Naive thymus-derived CD8-positive, alpha-beta T cell (primary cell): ENCODE data around the gene IRS2. TPM values are rescaled to one million over a fixed set of nuclear protein-coding genes. Genes with fewer than 3 reads are reported as not detected.
"Not testable (repeated sequence)": the region's sequence is repeated elsewhere in the genome, so short reads cannot be mapped to it uniquely, and the experiment has no call there.

Experiments used
- ATAC-seq, 2 donors: fragments of 150-1000 bp; cut with Tn5 transposase in 1 of 2; sonication (Bioruptor Pico), chemical (Tn5 transposase) in 1 of 2; 1 replicate in 1 of 2; 2 replicates in 1 of 2; pipeline ENCODE4 v1.10.0; 2021; ENCODE audit warnings: mild to moderate bottlenecking in 2 of 2, moderate library complexity in 2 of 2
- POLR2A ChIA-PET: fragments of 350-600 bp; sonication (Branson Sonifier 250); formaldehyde crosslinking; loops from one replicate; lab custom pipeline; 2021; ENCODE audit warnings: antibody characterized with exemption; lab: Charles Lee
- DNase-seq, 10 donors: peaks; one replicate each; pipeline versions ENCODE4 v3.0.0 to v3.0.0-alpha.2; 2020 to 2022
- H3K27ac Mint-ChIP-seq, 10 donors: one replicate each; pipeline ENCODE4 v1.8.0; 2020 to 2022; ENCODE audit warnings: mild to moderate bottlenecking in 10 of 10, mixed read lengths in 10 of 10, moderate library complexity in 4 of 10, inconsistent platforms in 1 of 10
- H3K27me3 Mint-ChIP-seq, 5 donors: one replicate each; pipeline ENCODE4 v1.8.0; 2021 to 2022; ENCODE audit warnings: mixed read lengths in 5 of 5
- H3K36me3 Mint-ChIP-seq, 3 donors: one replicate each; pipeline ENCODE4 v1.8.0; 2020 to 2022; ENCODE audit warnings: mixed read lengths in 3 of 3, mild to moderate bottlenecking in 2 of 3, inconsistent platforms in 1 of 3
- H3K4me1 Mint-ChIP-seq, 4 donors: one replicate each; pipeline ENCODE4 v1.8.0; 2021 to 2022; ENCODE audit warnings: mixed read lengths in 4 of 4
- H3K4me3 Mint-ChIP-seq, 10 donors: one replicate each; pipeline ENCODE4 v1.8.0; 2020 to 2022; ENCODE audit warnings: mild to moderate bottlenecking in 10 of 10, mixed read lengths in 10 of 10, moderate library complexity in 6 of 10, inconsistent platforms in 1 of 10
- H3K9me3 Mint-ChIP-seq, 9 donors: one replicate each; pipeline ENCODE4 v1.8.0; 2020 to 2022; ENCODE audit warnings: mixed read lengths in 9 of 9, mild to moderate bottlenecking in 3 of 9, inconsistent platforms in 1 of 9, moderate library complexity in 1 of 9
- polyA plus RNA-seq, 3 donors: library from polyadenylated mRNA; unstranded; fragments of 300-500 nt; fragmentation: Illumina TruSeq; gene quantifications; one replicate each; pipeline ENCODE4 v1.2.3, GENCODE V29; 2021
- total RNA-seq, 8 experiments: library from RNA in 2 of 8; stranded (reverse) in 2 of 8; gene quantifications; one replicate each; pipeline ENCODE4 v1.2.3 and lab custom pipeline; 2021 to 2026

Gene IRS2, protein sequence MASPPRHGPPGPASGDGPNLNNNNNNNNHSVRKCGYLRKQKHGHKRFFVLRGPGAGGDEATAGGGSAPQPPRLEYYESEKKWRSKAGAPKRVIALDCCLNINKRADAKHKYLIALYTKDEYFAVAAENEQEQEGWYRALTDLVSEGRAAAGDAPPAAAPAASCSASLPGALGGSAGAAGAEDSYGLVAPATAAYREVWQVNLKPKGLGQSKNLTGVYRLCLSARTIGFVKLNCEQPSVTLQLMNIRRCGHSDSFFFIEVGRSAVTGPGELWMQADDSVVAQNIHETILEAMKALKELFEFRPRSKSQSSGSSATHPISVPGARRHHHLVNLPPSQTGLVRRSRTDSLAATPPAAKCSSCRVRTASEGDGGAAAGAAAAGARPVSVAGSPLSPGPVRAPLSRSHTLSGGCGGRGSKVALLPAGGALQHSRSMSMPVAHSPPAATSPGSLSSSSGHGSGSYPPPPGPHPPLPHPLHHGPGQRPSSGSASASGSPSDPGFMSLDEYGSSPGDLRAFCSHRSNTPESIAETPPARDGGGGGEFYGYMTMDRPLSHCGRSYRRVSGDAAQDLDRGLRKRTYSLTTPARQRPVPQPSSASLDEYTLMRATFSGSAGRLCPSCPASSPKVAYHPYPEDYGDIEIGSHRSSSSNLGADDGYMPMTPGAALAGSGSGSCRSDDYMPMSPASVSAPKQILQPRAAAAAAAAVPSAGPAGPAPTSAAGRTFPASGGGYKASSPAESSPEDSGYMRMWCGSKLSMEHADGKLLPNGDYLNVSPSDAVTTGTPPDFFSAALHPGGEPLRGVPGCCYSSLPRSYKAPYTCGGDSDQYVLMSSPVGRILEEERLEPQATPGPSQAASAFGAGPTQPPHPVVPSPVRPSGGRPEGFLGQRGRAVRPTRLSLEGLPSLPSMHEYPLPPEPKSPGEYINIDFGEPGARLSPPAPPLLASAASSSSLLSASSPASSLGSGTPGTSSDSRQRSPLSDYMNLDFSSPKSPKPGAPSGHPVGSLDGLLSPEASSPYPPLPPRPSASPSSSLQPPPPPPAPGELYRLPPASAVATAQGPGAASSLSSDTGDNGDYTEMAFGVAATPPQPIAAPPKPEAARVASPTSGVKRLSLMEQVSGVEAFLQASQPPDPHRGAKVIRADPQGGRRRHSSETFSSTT (N-terminal part only)
- total RNA-seq (10 to 100 TPM; 20.7 to 21.5 TPM), polyA plus RNA-seq (1 to 10 TPM; 2.1 to 2.9 (median 2.7) TPM), total RNA-seq (lab: John Stamatoyannopoulos, UW) (15.1 to 365 (median 51.6) reads per million in 6 experiments)

DNA sequence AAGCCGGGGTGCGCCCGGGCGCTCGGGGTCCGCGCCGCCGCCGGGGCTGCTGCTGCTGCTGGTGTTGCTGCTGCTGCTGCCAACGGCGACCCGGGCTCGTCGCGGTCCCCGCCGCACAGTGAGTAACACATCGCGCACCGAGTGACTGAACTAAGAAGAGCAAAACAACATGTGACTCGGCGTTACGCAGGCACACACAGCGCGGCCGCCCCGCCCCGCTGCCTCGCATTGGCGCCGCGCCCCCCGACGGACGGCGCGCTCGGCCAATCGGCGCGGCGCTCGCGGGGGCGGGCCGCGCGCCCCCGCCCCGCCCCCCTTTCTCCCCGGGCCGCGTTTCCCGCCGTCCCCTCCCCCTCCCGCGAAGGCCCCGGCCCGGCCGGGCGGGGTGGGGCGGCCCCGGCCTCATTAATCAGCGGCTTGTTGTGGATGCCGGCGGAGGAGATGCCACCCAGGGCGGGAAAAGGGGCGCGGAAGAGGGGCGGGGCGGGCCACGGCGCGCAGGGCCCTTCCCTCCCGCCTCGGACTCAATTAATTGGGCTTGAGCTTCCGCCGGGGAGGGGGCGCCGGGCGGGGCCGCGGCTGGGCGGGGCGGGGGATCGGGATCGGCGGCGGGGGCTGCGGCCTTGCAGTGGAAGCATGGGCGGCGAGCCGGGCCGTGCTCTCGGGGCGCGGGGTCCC lies at the start of gene IRS2:
TSS of gene IRS2 (minus strand) at position 127 of the 678 bp plus-strand sequence. CDS start 530 bp downstream, outside the sequence.
- peak; percentile 87 to 97 (median 94) for DNase-seq
- Mint-ChIP-seq H3K27ac (peak within 1 kb of the TSS; percentile 53 to 95 (median 88)), H3K9me3 (no peaks in the 10 kb centered on the region), H3K36me3 (peaks cover 0 to 4% (median 1%) of the 10 kb centered on the region in 3 donors), H3K4me3 (peak within 1 kb of the TSS; percentile 77 to 91 (median 82)), H3K27me3 (peaks cover 0 to 2% (median 0%) of the 10 kb centered on the region in 5 donors), H3K4me1 (peaks cover 15 to 30% (median 20%) of the 10 kb centered on the region in 4 donors)
- POLR2A ChIA-PET: no interaction called here
- peak; percentile 81 for ATAC-seq

DNA sequence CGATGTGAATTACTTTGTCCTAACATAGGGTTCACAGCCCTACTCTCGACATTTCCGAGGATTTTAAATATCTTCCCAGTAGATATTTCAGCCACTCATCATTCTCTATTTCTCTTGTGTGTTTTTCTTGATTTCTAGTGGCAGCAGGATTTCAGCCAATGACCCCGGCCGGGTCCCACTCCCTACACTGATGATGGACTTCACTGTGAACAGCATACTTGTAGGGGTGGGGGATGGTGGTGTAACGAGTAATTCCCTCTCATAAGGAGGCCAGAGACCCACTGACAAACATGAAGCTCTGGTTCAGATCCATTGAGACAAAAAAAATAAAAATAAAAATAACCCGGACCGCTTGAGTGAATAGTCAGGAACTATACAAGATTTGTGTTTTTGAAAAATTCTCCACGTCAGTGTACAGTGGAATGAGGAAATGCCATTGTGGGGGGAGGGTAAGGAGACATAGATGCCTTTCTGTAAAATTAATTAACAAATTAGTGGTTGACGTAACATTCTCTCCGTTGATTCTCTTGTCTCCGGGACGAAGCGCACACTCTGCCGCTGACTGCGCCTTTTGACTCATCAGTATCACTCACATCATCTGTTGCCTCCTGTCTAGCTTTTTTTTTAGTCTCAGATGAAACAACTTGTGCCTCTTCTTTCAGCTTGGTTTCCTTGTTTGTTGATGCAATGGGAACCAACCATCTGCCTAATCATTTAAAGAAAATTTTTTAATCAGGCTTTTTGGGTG lies 48.8 kb upstream of the IRS2 start:
- H3K27ac Mint-ChIP-seq: no peak overlapping the region
- POLR2A ChIA-PET: no interaction called here
- peaks cover 0 to 3% (median 2%) of the 10 kb centered on the region in 4 donors for H3K4me1 Mint-ChIP-seq
- no peak overlapping the region for H3K4me3 Mint-ChIP-seq
- no peak for ATAC-seq
- H3K27me3 Mint-ChIP-seq: peaks cover 9 to 68% (median 29%) of the 10 kb centered on the region in 5 donors
- DNase-seq: no peak
- peaks cover 0 to 7% (median 0%) of the 10 kb centered on the region in 9 donors for H3K9me3 Mint-ChIP-seq
- peaks cover 0 to 6% (median 0%) of the 10 kb centered on the region in 3 donors for H3K36me3 Mint-ChIP-seq

DNA sequence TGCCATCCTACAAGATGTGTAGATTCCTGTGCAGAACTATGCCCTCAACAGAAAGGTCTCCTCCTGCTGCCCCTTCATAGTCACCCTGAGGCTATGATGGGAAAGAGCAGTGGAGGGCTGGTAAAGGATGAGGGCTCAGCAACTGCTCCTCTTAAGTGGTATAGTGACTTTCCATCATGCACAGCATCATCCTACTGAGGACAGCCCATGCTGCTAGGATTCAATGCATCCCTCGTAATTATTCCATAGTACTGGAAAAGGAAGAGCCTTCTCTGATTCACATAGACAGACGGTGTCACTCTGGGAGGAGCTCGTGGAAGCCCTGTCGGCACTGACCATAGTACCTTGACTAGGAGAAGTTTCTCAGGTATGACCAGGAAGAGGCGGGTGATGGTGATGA lies 47.6 kb upstream of the IRS2 start:
- Mint-ChIP-seq H3K27me3 (peaks cover 11 to 65% (median 23%) of the 10 kb centered on the region in 5 donors), H3K36me3 (peaks cover 0 to 6% (median 0%) of the 10 kb centered on the region in 3 donors), H3K4me1 (no peaks in the 10 kb centered on the region), H3K9me3 (peaks cover 0 to 7% (median 0%) of the 10 kb centered on the region in 9 donors), H3K4me3 (no peak overlapping the region), H3K27ac (no peak overlapping the region)
- POLR2A ChIA-PET: no interaction called here
- DNase-seq (no peak), ATAC-seq (no peak)

DNA sequence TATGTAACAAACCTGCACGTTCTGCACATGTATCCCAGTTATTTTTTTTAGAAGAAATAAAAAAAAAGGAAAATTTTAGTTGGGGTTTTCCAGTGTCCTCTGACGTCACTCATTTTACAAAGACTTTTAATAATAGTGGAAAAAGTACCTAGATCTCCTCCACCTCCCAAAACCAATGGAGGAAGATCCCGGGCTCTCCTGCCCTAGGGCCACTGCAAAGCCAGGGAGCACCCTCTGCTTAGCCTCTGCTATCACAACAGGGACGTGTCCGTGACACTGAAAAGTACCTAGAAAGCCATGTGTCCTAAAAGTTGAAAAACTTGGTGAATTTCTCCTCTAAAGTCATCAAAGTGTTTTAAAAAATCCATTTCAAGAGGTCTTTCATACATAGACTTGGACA lies 46.7 kb upstream of the IRS2 start:
- DNase-seq: no peak
- POLR2A ChIA-PET: no interaction called here
- no peaks in the 10 kb centered on the region for H3K4me1 Mint-ChIP-seq
- H3K9me3 Mint-ChIP-seq: peaks cover 0 to 7% (median 0%) of the 10 kb centered on the region in 9 donors
- H3K4me3 Mint-ChIP-seq: no peak overlapping the region
- H3K27me3 Mint-ChIP-seq: peaks cover 11 to 61% (median 23%) of the 10 kb centered on the region in 5 donors
- peaks cover 0 to 6% (median 0%) of the 10 kb centered on the region in 3 donors for H3K36me3 Mint-ChIP-seq
- H3K27ac Mint-ChIP-seq: no peak overlapping the region
- ATAC-seq: no peak

DNA sequence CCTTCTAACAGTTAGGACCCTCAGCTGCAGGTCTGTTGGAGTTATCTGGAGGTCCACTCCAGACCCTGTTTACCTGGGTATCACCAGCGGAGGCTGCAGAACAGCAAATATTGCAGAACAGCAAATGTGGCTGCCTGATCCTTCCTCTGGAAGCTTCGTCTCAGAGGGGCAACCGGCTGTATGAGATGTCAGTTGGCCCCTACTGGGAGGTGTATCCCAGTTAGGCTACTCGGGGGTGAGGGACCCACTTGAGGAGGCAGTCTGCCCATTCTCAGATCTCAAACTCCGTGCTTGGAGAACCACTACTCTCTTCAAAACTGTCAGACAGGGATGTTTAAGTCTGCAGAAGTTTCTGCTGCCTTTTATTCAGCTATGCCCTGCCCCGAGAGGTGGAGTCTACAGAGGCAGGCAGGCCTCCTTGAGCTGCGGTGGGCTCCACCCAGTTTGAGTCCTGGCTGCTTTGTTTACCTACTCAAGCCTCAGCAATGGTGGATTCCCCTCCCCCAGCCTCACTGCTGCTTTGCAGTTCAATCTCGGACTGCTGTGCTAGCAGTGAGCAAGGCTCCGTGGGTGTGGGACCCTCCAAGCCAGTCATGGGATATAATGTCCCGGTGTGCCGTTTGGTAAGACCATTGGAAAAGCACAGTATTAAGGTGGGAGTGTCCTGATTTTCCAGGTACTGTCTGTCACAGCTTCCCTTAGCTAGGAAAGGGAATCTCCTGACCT lies 42.4 kb upstream of the IRS2 start:
- ATAC-seq, H3K27ac Mint-ChIP-seq, POLR2A ChIA-PET, H3K4me1 Mint-ChIP-seq, H3K36me3 Mint-ChIP-seq, DNase-seq, H3K4me3 Mint-ChIP-seq: not testable (repeated sequence)
- Mint-ChIP-seq H3K27me3 (peaks cover 14 to 49% (median 23%) of the 10 kb centered on the region in 5 donors), H3K9me3 (peaks cover 0 to 15% (median 4%) of the 10 kb centered on the region in 9 donors)

DNA sequence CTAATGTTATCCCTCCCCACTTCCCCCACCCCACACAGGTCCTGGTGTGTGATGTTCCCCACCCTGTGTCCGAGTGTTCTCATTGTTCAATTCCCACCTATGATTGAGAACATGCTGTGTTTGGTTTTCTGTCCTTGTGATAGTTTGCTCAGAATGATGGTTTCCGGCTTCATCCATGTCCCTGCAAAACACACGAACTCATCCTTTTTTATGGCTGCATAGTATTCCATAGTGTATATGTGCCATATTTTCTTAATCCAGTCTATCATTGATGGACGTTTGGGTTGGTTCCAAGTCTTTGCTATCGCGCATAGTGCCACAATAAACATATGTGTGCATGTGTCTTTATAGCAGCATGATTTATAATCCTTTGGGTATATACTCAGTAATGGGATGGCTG lies 36.8 kb upstream of the IRS2 start:
- POLR2A ChIA-PET, H3K4me3 Mint-ChIP-seq, H3K4me1 Mint-ChIP-seq, ATAC-seq, H3K36me3 Mint-ChIP-seq, H3K27ac Mint-ChIP-seq, DNase-seq, H3K9me3 Mint-ChIP-seq: not testable (repeated sequence)
- peaks cover 11 to 29% (median 20%) of the 10 kb centered on the region in 5 donors for H3K27me3 Mint-ChIP-seq

DNA sequence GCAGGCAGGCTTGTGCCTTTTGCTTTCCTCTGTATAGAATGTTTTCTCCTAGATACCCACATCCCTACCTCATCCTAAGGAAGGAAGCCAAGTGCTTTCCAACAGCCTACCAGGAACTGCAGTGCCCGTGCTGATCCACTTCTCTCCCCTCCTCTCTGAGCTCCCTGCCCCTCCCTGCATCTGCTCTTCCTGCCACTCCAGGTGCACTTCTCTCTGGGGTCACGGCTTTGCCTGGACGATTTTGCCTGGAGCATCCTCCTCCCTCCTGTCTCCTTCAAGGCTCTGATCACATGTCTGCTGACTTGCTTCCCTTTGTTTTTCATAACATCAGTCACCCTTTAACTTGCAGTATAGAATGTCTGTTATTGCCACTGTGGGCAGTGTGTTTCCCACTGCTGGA lies 34.7 kb upstream of the IRS2 start:
- H3K27me3 Mint-ChIP-seq: peaks cover 11 to 39% (median 23%) of the 10 kb centered on the region in 5 donors
- ATAC-seq (no peak), DNase-seq (no peak)
- POLR2A ChIA-PET: no interaction called here
- peaks cover 0 to 2% (median 0%) of the 10 kb centered on the region in 3 donors for H3K36me3 Mint-ChIP-seq
- H3K4me1 Mint-ChIP-seq: no peaks in the 10 kb centered on the region
- H3K9me3 Mint-ChIP-seq: peaks cover 0 to 7% (median 1%) of the 10 kb centered on the region in 9 donors
- no peak overlapping the region for H3K27ac Mint-ChIP-seq
- no peak overlapping the region for H3K4me3 Mint-ChIP-seq

DNA sequence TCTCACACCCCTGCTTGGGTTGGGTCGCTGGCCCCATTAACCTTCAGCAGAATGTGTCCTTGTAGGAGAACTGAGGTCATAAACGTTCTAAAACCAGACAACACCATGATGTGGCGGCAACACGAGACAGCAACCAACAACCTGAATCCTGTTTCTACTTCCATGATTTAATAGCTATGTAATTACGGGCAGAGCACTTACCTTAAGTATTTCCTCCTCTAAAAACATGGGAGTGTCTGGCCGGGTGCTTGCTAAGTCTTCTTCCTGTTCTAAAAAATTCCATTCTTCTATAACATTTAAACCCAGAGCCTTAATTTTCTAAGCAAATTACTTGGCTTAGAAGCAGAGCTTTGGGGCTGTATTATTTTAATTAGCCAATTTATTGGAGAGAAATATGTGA lies 33.5 kb upstream of the IRS2 start:
- Mint-ChIP-seq H3K36me3 (peaks cover 0 to 2% (median 0%) of the 10 kb centered on the region in 3 donors), H3K4me3 (no peak overlapping the region), H3K4me1 (no peaks in the 10 kb centered on the region), H3K27ac (no peak overlapping the region), H3K27me3 (peaks cover 15 to 43% (median 23%) of the 10 kb centered on the region in 5 donors), H3K9me3 (peaks cover 0 to 5% (median 0%) of the 10 kb centered on the region in 9 donors)
- ATAC-seq (no peak), DNase-seq (no peak)
- POLR2A ChIA-PET: no interaction called here

DNA sequence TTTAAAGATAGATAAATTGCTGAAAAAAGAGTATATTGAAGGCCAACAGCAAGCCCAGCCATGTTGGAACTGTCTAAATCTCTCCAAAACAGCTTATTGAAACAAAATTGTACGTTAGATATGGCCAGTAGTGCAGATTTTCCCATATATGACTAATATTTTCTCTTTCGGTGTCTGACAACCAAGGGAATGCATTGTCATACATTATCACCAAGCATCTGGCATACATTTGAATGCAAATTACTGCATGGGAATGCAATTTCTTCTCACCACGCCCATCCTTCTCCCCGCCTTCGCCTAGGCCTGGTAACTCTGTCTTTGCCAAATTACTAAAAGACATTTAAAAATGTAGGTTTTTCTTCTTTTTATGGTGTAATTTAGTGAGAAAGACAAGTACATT lies 32.5 kb upstream of the IRS2 start:
- ATAC-seq (no peak), DNase-seq (no peak)
- Mint-ChIP-seq H3K36me3 (no peaks in the 10 kb centered on the region), H3K4me1 (no peaks in the 10 kb centered on the region), H3K27ac (no peak overlapping the region), H3K27me3 (peaks cover 15 to 44% (median 23%) of the 10 kb centered on the region in 5 donors), H3K4me3 (no peak overlapping the region), H3K9me3 (peaks cover 0 to 1% (median 0%) of the 10 kb centered on the region in 9 donors)
- POLR2A ChIA-PET: no interaction called here

DNA sequence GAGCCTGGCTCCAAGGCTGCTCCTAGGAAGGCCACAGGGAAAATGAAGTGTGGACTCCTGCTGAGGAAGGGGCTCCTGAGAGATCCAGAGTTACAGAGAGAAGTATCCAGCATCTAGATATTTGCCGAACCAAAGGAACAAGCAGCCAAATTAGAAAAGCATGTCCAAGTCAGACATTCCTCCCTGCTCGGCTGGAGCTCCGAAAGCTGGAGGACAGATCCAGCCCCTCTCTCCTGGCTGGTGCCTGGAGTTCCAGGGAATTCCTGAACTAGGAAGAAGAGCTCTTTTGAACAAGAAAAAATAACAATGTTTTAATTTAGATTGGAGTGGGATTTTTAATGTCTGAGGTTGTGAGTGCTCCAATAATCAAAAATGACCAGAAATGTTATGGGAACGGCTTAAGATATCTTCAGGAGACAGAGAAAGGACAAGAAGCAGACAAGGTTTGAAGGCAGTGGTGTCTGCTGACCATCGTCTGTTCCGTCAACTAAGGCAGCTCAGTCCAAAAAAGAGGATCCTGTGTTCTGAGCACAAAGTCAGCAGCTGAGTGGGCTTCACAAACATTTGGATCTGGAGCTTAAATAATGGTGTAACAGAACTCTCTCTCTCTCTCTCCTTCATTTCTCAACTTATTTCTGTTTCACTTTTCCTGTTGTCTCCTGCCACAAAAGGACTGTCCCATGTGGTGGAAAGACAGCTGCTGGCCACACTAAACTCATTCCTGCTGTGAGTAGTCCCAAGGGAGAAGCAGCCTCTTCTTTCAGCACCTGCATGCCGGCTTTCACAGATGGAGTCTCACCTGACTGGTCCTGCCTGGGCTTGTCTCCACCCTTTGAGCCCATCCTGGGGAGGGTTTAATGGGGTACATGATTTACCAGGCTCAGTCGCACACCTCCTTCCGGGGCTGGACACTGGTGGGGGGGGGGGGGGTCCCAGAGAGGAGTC lies 31.5 kb upstream of the IRS2 start:
- Mint-ChIP-seq H3K9me3 (no peaks in the 10 kb centered on the region), H3K27ac (no peak overlapping the region), H3K27me3 (peaks cover 15 to 54% (median 30%) of the 10 kb centered on the region in 5 donors), H3K36me3 (no peaks in the 10 kb centered on the region), H3K4me3 (no peak overlapping the region), H3K4me1 (no peaks in the 10 kb centered on the region)
- DNase-seq (no peak), ATAC-seq (no peak)
- POLR2A ChIA-PET: no interaction called here
